HepG2 (cell line): Measurements from ENCODE around the gene MEGF6. TPM values are rescaled to one million over a fixed set of nuclear protein-coding genes. Genes with fewer than 3 reads are reported as not detected.
A peak's percentile ranks its signal among the peaks of the same experiment; 100 is the strongest.

Source experiments
- ATAC-seq: fragments of 200-7000 bp; cut with Tn5 transposase; 3 replicates; pipeline ENCODE4 v1.9.1; 2020; ENCODE audit warnings: mild to moderate bottlenecking, moderate library complexity
- BruUV-seq: library from RNA; stranded (reverse); fragments of 400-500 nt; replicated peaks from 2 replicates; lab custom pipeline; 2021; lab: Mats Ljungman, UMichigan
- CTCF ChIA-PET: fragments of 300-600 bp; formaldehyde crosslinking; extraction: SDS; loops from one replicate; lab custom pipeline; 2021; ENCODE audit warnings: low total read pairs, inconsistent platforms, low intra/inter-chr PET ratio; lab: Yijun Ruan, JAX
- POLR2A ChIA-PET: fragments of 350-600 bp; sonication (Branson Sonifier 250); formaldehyde crosslinking; loops from one replicate; lab custom pipeline; 2020; ENCODE audit warnings: antibody characterized with exemption, inconsistent platforms; lab: Yijun Ruan, JAX
- DNase-seq: peaks from one replicate; pipeline ENCODE4 v3.0.0-alpha.2; 2015; ENCODE audit warnings: low spot score
- FAIRE-seq: peaks from 3 replicates; lab custom pipeline; 2011; peaks lifted over from hg19 to GRCh38; lab: Jason Lieb, UNC
- H2AFZ ChIP-seq: one replicate; pipeline ENCODE4 v1.6.1; 2011; ENCODE audit warnings: low read length, inconsistent platforms
- H3K27ac ChIP-seq: fragments of 300-600 bp; 3 replicates; pipeline ENCODE4 v1.8.0; 2011; ENCODE audit warnings: mixed run types, mild to moderate bottlenecking, mixed read lengths, low read length, inconsistent platforms; ENCODE audit not compliant: insufficient read depth; ENCODE audit errors: extremely low read length
- H3K27me3 ChIP-seq, 2 experiments: fragments of 200-600 bp in 1 of 2; 2 replicates in 1 of 2; 3 replicates in 1 of 2; pipeline versions ENCODE4 v1.6.0 to v1.8.0; 2011; ENCODE audit warnings: low read length in 2 of 2, mild to moderate bottlenecking in 2 of 2, moderate library complexity in 2 of 2, inconsistent platforms in 1 of 2; ENCODE audit not compliant: insufficient read depth in 2 of 2, control insufficient read depth in 1 of 2
- H3K36me3 ChIP-seq, 2 experiments: fragments of 200-600 bp in 1 of 2; replicated peaks in 1 of 2; 2 replicates in 1 of 2; 3 replicates in 1 of 2; pipeline versions ENCODE4 v1.5.1 to v1.8.0; 2011; ENCODE audit warnings: low read length in 2 of 2, inconsistent platforms in 1 of 2; ENCODE audit not compliant: insufficient read depth in 2 of 2, control insufficient read depth in 1 of 2
- H3K4me1 ChIP-seq: 2 replicates; pipeline ENCODE4 v1.5.1; 2012; ENCODE audit warnings: low read length, inconsistent platforms; ENCODE audit not compliant: insufficient read depth
- H3K4me2 ChIP-seq: 2 replicates; pipeline ENCODE4 v1.6.0; 2011; ENCODE audit warnings: low read depth, low read length, inconsistent platforms
- H3K4me3 ChIP-seq, 3 experiments: fragments of 200-600 bp in 1 of 3; sonication (generic), shearing (Covaris generic) in 1 of 3; replicated peaks in 1 of 3; 2 replicates each; pipeline ENCODE4 v1.5.1; 2011 to 2016; ENCODE audit warnings: low read length in 3 of 3, inconsistent platforms in 2 of 3, low read depth in 2 of 3, mild to moderate bottlenecking in 2 of 3, control low read depth in 1 of 3, mixed read lengths in 1 of 3; ENCODE audit not compliant: insufficient read depth in 1 of 3
- H3K79me2 ChIP-seq: one replicate; pipeline ENCODE4 v1.6.1; 2011; ENCODE audit warnings: low read length, inconsistent platforms; ENCODE audit not compliant: insufficient read depth
- H3K9ac ChIP-seq: 2 replicates; pipeline ENCODE4 v1.6.0; 2011; ENCODE audit warnings: mild to moderate bottlenecking, low read depth, low read length, inconsistent platforms; ENCODE audit not compliant: insufficient read depth
- H3K9me3 ChIP-seq: 2 replicates; pipeline ENCODE4 v1.5.1; 2012; ENCODE audit warnings: mild to moderate bottlenecking, low read length
- H4K20me1 ChIP-seq: 2 replicates; pipeline ENCODE4 v1.6.0; 2011; ENCODE audit warnings: inconsistent platforms, mild to moderate bottlenecking, low read length, moderate library complexity; ENCODE audit not compliant: insufficient read depth
- SP4 ChIP-seq: sonication (generic); formaldehyde crosslinking; IDR thresholded peaks from 2 replicates; pipeline ENCODE4 v1.8.1; 2023; ENCODE audit warnings: mild to moderate bottlenecking, missing genetic modification reagents
- ZNF337 ChIP-seq: sonication (generic); formaldehyde crosslinking; IDR thresholded peaks from 2 replicates; pipeline ENCODE4 v1.5.1; 2020; ENCODE audit warnings: missing genetic modification reagents, low read depth, mild to moderate bottlenecking, borderline replicate concordance
- ZNF343 ChIP-seq: sonication (generic); formaldehyde crosslinking; IDR thresholded peaks from 2 replicates; pipeline ENCODE4 v1.4.0; 2020; ENCODE audit warnings: mild to moderate bottlenecking, missing genetic modification reagents
- ZNF430 ChIP-seq: sonication (generic); formaldehyde crosslinking; IDR thresholded peaks from 2 replicates; pipeline ENCODE4 v1.9.0; 2021; ENCODE audit warnings: mild to moderate bottlenecking, missing genetic modification reagents
- ZNF609 ChIP-seq: sonication (generic); formaldehyde crosslinking; IDR thresholded peaks from 2 replicates; pipeline ENCODE4 v1.4.0; 2020; ENCODE audit warnings: mild to moderate bottlenecking, missing genetic modification reagents, borderline replicate concordance
- ZNF646 ChIP-seq: sonication (generic); formaldehyde crosslinking; IDR thresholded peaks from 2 replicates; pipeline ENCODE4 v1.9.0; 2021; ENCODE audit warnings: mild to moderate bottlenecking, missing genetic modification reagents
- ZNF816 ChIP-seq: sonication (generic); formaldehyde crosslinking; IDR thresholded peaks from 2 replicates; pipeline ENCODE4 v1.8.0; 2022; ENCODE audit warnings: missing genetic modification reagents, mild to moderate bottlenecking, borderline replicate concordance
- WGBS: methylation state at CpG from one replicate; pipeline ENCODE4 v1.1.6; 2017; ENCODE audit warnings: low lambda C conversion rate; 5-methylcytosine and 5-hydroxymethylcytosine counted together
- in situ Hi-C: cut with HindIII; loops from 2 replicates; pipeline ENCODE4 v1.10.0; 2017; ENCODE audit warnings: low pct_unique_long_range_greater_than_20kb; ENCODE audit not compliant: extremely low pct_ligation_motif_present
- intact Hi-C: fragments of 100-400 bp; cut with micrococcal nuclease; formaldehyde crosslinking; loops from one replicate; pipeline ENCODE4 v1.10.0; 2022; ENCODE audit not compliant: unreplicated experiment
- polyA plus RNA-seq, 8 experiments: library from polyadenylated mRNA; depleted of rRNA in 3 of 8; stranded (reverse) in 7 of 8; unstranded in 1 of 8; fragments of >200 nt; fragmentation: Illumina TruSeq in 4 of 8; extraction: Trizol in 4 of 8; gene quantifications; 2 replicates each; pipeline versions ENCODE4 v1.2.1 to v1.2.3, GENCODE V29; 2011 to 2016; ENCODE audit warnings: low read depth in 4 of 8, missing spikeins in 1 of 8, mixed read lengths in 1 of 8; ENCODE audit not compliant: insufficient read depth in 1 of 8
- total RNA-seq, 5 experiments: library from RNA; depleted of rRNA; stranded (reverse); fragments of >200 nt; fragmentation: Illumina TruSeq; extraction: Trizol; gene quantifications; 2 replicates each; pipeline ENCODE4 v1.2.3, GENCODE V29; 2016; ENCODE audit warnings: low read depth in 1 of 5

The MEGF6 gene
- total and polyA plus RNA-seq, 2 of the 13 experiments (the other 11 are each of a cell fraction or from before 2014, with no cell fraction given), result 1.9 TPM

GRCh38 chr1:3456449-3456963 lies 154.8 kb downstream of the MEGF6 start (continued):
- TF ChIP-seq ZNF646, result 0 out of 2 replicates have a peak, but pooled peaks have one; percentile 58
- TF ChIP-seq ZNF430 (CRISPR knock-in tag), result no peak; the same call in 1 of the 2 replicates
- TF ChIP-seq, all 625 proteins: peak for 71

GRCh38 chr1:3455670-3456448 lies 155.4 kb downstream of the MEGF6 start:
- FAIRE-seq (no peak), DNase-seq (no peak), ATAC-seq (no peak)
- H3K4me2 ChIP-seq, result peak overlapping the region; percentile 99
- H3K79me2 ChIP-seq, result peaks cover 33% of the 10 kb centered on the region
- H3K4me1 ChIP-seq, result peaks cover 90% of the 10 kb centered on the region
- no peaks in the 10 kb centered on the region for H3K9me3 ChIP-seq
- 7% methylated on average over 5 of the region's 18 CpGs for WGBS
- H4K20me1 ChIP-seq, result no peaks in the 10 kb centered on the region; the same call in 1 of the 2 replicates
- no peaks in the 10 kb centered on the region for H3K36me3 ChIP-seq
- ChIA-PET POLR2A (interaction anchor here (1.6 to 11.4 kb wide), 2 partner anchors 17 to 115 kb away, joined by 7 to 282 read pairs; no protein-coding TSS in a partner anchor), CTCF (interaction anchor here (1.5 to 4.4 kb wide), 2 partner anchors 15 to 17 kb away, joined by 3 to 57 read pairs; no protein-coding TSS in a partner anchor)
- H3K27ac ChIP-seq, result peak overlapping the region; percentile 98
- no peaks in the 10 kb centered on the region for H3K27me3 ChIP-seq
- no peak overlapping the region for H2AFZ ChIP-seq
- peak overlapping the region; percentile 67 to 79 (median 70) for H3K4me3 ChIP-seq
- intact Hi-C loops (no loop called here), in situ Hi-C loops (no loop called here)
- BruUV-seq, result TSS peak; percentile 80
- peak overlapping the region; percentile 86 for H3K9ac ChIP-seq
- TF ChIP-seq ZNF609 (CRISPR knock-in tag) (peak; percentile 14; the same call in 1 of the 2 replicates), ZNF337 (CRISPR knock-in tag) (peak; percentile 16; the same call in 1 of the 2 replicates), ZNF816 (CRISPR knock-in tag) (no peak), SP4 (peak; percentile 44; the same call in 1 of the 2 replicates), ZNF343 (peak; percentile 29; the same call in 1 of the 2 replicates)
